ENCODE data around the gene SLC26A4.

DNA sequence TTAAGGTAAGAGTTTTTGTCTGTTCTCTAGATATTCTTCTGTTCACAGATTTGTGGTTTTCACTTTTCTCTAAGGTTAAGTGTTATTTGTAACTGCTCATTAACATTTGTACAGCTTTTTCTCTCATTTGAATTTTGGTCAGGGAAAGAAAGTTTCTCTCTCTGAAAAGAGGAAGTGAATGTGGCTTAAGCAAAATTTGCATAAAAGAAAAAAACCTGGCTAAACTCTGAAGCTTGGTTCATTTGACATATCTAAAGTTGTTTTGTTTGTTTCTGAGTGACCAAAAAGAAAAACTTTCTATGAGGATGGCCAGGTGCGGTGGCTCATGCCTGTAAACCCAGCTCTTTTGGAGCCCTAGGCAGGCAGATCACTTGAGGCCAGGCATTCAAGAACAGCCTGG, 22.0 kb upstream of the SLC26A4 start:
- TF ChIP-seq POLR2A (IDR thresholded peaks at IDR 0.05; ENCODE audit: borderline replicate concordance, extremely low read depth, insufficient read depth, insufficient read length): no peak
- no peak for TF ChIP-seq SRF (IDR thresholded peaks at IDR 0.05; ENCODE audit: low read depth)
- no peak for TF ChIP-seq CTCF (IDR thresholded peaks at IDR 0.05 in 2 of 3, conservative IDR thresholded peaks at IDR 0.05 in 1 of 3; ENCODE audit: borderline replicate concordance in 1 of 3, insufficient read depth in 1 of 3, low read depth in 2 of 3, low read length in 2 of 3)
